Right lobe of liver (tissue), 4 donors: ENCODE data around the gene VENTX.

Source experiments
- CTCF ChIP-seq, 4 donors: fragments of 200-600 bp in 3 of 4; fragments of 450-650 bp in 1 of 4; IDR thresholded peaks; one replicate each; pipeline versions ENCODE4 v1.5.1 to v1.8.0; 2016 to 2022; ENCODE audit warnings: antibody characterized with exemption in 4 of 4, mild to moderate bottlenecking in 2 of 4
- POLR2A ChIP-seq: fragments of 450-650 bp; IDR thresholded peaks from one replicate; pipeline ENCODE4 v1.6.1; 2017; ENCODE audit warnings: antibody characterized with exemption, mild to moderate bottlenecking
- donor health status: DM: no; HTN: no; CAD: no.
- donor health status: DM: no; HTN: no; CAD: no.
- donor health status: DM: no; HTN: yes; CAD: no.

DNA sequence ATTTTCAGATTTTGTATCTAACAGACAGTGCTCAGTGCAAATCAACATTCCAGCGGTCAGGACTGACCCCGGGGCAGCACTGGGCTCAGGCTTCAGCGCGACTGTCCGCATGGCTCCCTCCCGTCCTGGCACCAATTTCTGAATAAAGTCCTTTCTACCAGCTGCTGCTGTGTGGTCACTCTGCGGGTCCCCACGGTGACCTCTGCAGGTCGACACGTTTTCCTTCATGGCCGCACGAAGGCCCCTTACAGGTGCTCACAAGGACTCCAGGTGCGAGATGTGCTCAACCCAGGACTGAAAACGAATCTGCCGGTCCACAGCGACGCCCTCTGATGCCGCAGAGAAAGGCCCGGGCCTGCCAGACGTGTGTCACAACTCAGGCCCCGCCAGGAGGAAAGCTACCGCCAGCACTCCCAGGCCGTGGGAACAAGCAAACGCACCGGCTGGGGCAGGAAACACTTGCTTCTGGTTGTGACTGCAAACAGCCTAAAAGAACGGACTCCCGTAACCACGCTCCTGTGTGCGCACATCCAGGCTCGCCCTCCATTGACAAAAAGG is 11.3 kb upstream of the VENTX start:
- TF ChIP-seq CTCF (IDR thresholded peaks at IDR 0.05) (peak in 1 of 4 donors; percentile 16), POLR2A (no peak)
